GM19372 (cell line): Measurements from ENCODE around the gene CCNC.

ENCODE experiments used
- ATAC-seq: cut with Tn5 transposase; IDR thresholded peaks from one replicate; pipeline ENCODE4 v1.9.1; 2021; ENCODE audit warnings: mild to moderate bottlenecking, low read depth, moderate library complexity; ENCODE audit not compliant: unreplicated experiment

The CCNC gene

DNA sequence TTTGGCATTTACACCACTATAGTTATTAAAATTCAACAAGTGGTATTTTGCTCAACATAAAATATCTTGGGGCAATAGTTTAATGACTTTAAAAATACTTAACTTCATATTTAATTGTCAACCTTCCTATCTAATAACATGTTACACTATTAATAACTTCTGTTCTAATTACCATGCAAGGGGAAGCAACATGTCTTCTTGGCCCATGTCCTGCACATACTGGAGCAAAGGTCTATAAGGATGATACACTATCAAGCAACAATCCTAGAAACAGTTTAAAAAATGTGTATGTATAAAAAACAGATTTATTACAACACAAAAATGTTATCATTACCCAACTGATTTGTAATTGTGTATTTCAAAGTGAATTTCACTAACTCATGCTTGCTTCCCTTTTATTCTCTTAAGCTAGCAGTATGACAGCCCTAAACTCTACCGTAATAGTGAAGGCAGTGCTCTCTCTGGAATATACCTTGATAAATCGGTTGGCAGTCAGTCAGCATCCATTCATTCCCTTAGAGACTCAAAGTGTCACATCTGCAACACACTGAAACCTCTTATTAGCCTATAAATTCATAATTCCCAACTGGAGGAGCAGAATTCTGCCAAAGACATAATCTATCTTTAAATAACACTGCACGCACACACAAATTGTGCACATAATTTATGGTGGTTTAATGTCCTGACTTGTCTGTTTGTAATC, 18.3 kb downstream of the CCNC start:
- no peak for ATAC-seq

GRCh38 chr6:99548706-99549105, 19.8 kb downstream of the CCNC start:
- no peak for ATAC-seq

DNA sequence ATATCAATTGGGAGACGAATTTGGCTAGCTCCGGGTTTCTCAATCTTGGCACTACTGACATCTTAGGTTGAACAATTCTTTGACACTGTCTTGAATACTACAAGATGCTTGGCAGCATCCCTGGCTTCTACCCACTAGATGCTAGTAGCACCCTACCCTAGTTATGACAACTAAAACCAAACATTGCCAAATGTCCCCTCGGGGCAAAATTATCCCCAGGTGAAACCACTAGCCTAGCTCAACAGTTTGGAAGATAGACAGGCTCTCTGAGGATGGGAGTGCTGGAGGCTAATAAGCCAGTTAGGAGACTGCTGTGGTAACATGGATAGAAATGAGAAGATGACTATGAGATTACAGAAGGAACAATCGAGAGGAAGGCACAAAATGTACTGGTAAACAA, 20.9 kb downstream of the CCNC start:
- no peak for ATAC-seq

- no peak for ATAC-seq
Observed at GRCh38 chr6:99545442-99545841, 23.0 kb downstream of the CCNC start.

DNA sequence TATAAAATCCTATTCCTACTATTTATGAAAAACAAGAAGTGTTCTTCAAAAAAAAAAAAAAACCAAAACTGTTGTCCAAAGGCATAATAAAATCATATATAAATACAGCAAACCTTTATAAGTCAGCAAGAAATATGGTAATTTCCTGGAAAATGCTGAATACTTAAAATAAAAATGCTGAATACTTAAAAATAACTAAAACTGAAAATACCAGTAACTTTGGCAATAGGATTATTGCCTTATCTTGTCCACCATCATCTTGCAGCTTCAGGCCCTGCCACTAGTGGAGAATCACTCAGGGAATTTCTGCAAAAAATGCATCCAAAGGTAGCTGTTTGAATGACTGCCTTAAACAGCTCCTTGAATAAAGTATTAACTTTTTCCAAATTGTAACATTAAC, 24.5 kb downstream of the CCNC start:
- no peak for ATAC-seq

- no peak for ATAC-seq
Observed at GRCh38 chr6:99530627-99531026, 37.8 kb downstream of the CCNC start.

GRCh38 chr6:99522531-99522930, 45.9 kb downstream of the CCNC start:
- ATAC-seq: no peak

DNA sequence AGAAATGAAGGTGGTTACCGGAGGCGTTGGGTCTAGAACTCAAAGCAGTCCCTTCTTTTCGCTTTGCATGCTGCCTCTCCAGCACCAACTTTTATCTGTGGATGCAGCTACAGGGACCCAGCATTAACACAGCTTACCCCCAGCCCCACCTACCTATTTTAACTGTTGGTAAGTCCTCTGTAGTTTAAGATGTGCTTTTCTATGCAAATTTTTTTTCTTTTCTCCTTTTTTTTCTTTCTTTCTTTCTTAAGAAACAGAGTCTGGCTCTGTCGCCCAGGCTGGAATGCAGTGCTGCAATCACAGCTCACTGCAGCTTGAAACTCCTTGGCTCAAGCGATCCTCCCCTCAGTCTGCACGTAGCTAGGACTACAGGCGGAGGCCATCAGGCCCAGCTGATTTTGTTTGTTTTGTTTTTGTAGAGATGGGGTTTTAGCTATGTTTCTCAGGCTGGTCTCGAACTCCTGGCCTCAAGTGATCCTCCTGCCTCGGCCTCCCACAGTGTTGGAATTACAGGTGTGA, 46.8 kb downstream of the CCNC start:
- peak; percentile 30 for ATAC-seq

DNA sequence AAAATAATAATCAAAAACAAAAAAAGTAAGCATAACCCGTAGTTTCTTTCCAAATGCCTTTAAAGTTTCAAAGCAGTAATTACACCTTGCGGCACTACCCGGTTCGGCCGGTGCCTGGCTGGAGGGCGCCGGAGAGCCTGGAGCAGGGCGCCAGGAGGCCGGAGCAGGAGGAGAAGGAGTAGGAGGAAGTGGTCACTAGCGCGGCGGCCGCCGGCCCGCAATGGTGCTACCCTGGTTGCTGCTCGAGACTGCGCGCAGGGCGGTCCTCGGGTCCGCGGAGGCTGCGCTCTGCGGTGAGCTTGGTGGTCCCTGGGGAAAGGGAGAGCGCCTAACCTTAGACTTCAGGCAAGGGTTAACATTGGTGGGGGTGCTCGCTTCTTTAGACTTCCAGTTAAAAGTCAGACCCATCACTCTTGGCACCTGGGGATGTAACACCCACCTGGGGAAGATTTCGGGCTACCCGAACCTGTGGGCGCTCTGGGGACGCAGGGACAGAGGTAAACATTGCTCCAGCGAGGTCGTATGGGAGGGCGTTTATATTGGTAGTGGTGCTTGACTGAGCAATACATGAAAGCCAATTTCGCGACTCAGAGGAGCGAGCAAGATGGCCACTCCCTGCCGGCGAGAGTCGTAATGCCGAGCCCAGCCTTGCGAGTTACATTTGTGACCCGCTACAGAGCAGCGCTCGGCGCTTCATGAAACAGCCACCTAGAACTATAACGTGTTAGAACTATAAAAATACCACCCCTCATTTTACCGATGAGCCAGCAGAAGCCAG, 47.4 kb downstream of the CCNC start:
- ATAC-seq: peak; percentile 83

- no peak for ATAC-seq
Observed at GRCh38 chr6:99519446-99519845, 49.0 kb downstream of the CCNC start.

- ATAC-seq: no peak
Observed at GRCh38 chr6:99514089-99514488, 54.4 kb downstream of the CCNC start.

- no peak for ATAC-seq
Observed at GRCh38 chr6:99512033-99512432, 56.4 kb downstream of the CCNC start.

GRCh38 chr6:99507648-99508047, 60.8 kb downstream of the CCNC start:
- no peak for ATAC-seq

GRCh38 chr6:99501762-99502161, 66.7 kb downstream of the CCNC start:
- ATAC-seq: no peak

GRCh38 chr6:99498421-99498820, 70.0 kb downstream of the CCNC start:
- ATAC-seq: no peak

- ATAC-seq: no peak
Observed at GRCh38 chr6:99495466-99495865, 73.0 kb downstream of the CCNC start.
